Amygdala (tissue), 56 donors: ENCODE measurements around the gene POLR3B.
"Not testable (repeated sequence)": the region's sequence is repeated elsewhere in the genome, so short reads cannot be mapped to it uniquely, and the experiment has no call there.

Source experiments
- DNase-seq, 56 donors: peaks; one replicate each; lab custom pipeline; 2025; lab: John Stamatoyannopoulos, UW

The POLR3B gene

DNA sequence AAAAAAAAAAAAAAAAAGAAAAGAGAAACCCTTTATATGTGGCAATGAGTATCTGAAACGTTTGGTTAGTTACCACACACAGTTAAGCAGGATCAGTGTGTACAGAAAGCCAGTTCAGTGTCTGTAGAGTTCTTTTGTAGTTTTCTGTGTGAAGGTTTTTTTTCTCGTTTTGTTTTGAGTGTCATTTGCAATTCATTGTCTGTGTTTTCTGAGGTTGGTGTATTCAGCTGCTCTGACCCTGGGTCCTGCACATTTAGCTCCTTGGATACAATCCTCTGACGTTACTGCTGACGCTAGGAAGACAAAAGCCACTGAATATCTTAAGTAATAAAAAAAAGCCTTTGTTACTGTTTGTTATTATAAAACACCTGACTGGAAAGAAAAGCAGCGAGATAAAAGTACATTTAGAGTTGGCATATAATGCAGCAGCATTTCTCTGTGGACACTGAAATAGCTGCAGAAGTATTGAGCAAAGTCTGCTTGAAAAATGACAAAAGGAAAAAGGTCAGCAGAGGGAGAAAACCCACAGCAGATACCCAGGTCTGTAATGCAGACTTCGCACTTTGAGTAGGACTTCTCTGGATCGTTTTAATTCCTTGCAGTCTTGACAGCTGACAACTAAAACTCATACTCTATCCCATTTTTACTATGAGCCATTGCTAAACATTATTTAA is 89.0 kb downstream of the POLR3B start:
- DNase-seq: peak in 5 of 56 donors; percentile 5 to 27 (median 18)

GRCh38 chr12:106452309-106452708 is 94.8 kb downstream of the POLR3B start:
- no peak for DNase-seq

DNA sequence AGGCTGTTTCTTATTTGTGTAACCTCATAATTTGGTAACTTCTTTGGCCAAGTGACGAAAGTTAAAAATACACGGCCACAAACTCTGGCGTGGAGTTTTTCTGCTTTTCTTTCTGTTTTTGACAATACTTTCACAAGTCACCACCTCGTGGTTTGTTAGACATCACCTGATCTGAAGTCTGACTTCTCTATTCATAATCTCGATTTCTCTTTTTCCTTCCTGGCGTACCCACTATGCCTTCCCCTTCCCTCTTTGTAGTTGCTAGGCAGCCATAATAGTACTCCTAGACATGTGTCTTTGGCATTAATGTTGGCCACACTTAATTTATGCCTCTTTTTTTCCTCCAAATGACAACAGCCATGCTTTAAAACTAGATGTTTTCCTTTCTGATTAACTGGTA is 97.6 kb downstream of the POLR3B start:
- DNase-seq: no peak

GRCh38 chr12:106459124-106459523 is 101.6 kb downstream of the POLR3B start:
- DNase-seq: no peak

GRCh38 chr12:106459534-106459933 is 102.0 kb downstream of the POLR3B start:
- DNase-seq: no peak

DNA sequence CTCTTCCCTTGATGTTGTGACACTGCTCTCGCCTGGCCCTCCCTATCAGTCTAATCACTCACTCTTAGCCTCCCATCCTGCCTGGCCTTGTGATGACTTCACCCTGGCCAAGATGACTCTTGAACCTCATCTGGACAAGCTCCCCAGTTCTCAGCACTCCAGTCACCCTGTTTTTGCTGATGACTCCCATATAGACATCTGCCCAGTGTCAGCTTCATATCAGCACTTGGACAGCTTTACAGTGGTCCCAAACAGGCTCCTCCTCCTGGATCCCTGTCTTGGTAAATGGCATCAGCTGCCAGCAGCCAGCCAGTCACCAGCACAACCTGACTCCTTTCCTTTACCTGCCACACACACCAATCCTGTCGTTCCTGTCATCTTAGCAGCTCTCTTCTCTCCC is 104.2 kb downstream of the POLR3B start:
- DNase-seq: no peak

GRCh38 chr12:106465605-106466004 is 108.1 kb downstream of the POLR3B start:
- DNase-seq: not testable (repeated sequence)

GRCh38 chr12:106475662-106476061 is 118.1 kb downstream of the POLR3B start:
- not testable (repeated sequence) for DNase-seq

- not testable (repeated sequence) for DNase-seq
These were observed 120.1 kb downstream of the POLR3B start for GRCh38 chr12:106477627-106478026.

DNA sequence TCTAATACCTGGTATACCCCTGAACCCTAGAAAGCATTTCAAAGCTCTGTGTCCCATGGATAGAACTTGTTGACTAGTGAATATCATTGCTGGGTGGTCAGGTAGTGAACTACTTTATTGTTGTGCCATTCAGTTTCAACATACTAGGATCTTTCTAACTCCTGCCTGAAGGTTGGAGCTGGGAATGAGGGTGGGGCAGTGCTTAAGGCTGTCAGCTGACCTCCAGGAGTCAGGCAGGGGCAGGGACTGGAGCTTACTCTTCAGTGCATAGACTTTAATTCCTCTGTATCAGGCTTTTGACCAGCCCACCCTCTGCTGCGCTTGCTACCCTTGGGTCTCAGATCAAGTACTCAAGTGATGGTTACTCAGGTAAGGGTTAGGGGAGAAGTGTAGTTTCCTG is 122.7 kb downstream of the POLR3B start:
- no peak for DNase-seq

DNA sequence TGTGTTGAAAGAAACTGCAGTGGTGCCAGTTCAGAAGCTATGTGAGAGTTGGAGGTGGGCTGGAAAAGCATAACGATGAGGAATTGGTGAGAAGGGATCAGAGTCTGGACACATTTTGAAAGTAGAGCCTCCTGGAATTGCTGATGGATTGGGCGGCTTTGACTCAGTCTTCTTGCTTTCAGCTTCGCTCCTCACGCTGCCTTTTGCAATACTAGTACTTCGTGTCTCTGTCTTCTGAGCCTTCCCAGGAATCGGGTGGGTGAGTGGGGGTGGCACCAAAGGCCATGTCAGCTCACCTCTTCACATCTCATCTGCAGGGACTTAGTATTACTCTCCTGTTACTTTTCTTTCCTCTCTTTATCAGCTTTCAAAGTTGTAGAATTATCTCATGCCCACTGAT is 123.7 kb downstream of the POLR3B start:
- DNase-seq: no peak

GRCh38 chr12:106487664-106488063 is 130.1 kb downstream of the POLR3B start:
- DNase-seq: no peak

DNA sequence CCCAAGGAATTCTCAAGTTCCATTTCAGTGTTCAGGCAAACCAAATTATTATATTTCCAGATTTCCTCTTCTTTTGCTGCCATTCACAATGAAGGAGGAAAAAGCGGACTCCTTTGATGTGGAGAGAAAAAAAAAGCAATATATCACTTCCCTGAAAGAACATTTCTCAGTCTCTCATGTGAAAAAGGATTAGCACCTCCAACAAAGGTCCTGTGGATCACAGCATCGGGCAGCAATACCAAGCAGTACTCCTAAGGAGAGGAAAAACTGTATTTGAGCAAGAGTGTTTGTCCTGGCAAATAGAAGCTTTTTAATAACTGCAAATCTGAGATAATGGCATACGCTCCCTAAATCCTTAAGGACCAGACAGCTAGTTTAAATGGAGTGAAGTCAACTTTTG is 131.3 kb downstream of the POLR3B start:
- no peak for DNase-seq

- DNase-seq: no peak
These were observed 132.7 kb downstream of the POLR3B start for GRCh38 chr12:106490264-106490663.

DNA sequence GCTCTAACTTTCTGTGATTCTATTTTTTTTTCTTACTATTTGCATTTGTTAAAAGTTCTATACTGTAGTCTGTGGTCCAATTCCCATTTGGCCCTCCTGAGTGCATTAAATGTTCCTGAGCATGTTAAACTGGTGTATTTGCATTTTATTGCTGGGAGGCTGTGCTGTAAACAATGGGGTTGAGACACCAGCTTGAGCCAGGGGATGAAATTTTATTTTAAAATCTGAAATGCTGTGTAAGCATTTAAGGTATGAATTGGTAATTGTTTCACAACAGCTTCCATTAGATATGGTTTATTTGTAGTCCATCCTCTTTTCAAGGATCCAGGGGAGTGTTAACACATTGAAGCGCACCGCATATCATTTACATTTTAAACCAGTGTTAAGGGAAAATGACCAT is 135.3 kb downstream of the POLR3B start:
- no peak for DNase-seq

GRCh38 chr12:106493531-106493930 is 136.0 kb downstream of the POLR3B start:
- peak in 15 of 56 donors; percentile 1 to 49 (median 6) for DNase-seq

GRCh38 chr12:106495354-106495965 is 137.9 kb downstream of the POLR3B start:
- DNase-seq: no peak

DNA sequence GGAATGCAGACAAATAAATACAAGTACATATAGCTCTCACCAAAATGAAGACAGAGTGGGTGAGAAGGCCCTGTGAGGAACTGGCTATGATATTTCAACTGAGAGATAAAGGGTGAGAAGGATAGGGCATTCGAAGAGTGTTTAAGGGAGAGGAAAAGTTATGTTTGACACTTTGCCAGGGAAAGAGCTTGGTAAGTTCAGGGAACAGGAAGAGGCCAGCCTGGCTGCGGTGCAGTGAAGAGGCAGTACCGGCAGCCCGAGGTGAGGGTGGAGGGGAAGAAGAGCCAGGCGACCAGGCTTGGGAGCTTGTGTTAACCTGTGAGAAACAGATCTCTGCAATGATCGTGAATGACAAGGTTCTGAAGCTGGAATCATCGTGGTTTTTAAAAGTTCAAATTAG is 140.5 kb downstream of the POLR3B start:
- no peak for DNase-seq

DNA sequence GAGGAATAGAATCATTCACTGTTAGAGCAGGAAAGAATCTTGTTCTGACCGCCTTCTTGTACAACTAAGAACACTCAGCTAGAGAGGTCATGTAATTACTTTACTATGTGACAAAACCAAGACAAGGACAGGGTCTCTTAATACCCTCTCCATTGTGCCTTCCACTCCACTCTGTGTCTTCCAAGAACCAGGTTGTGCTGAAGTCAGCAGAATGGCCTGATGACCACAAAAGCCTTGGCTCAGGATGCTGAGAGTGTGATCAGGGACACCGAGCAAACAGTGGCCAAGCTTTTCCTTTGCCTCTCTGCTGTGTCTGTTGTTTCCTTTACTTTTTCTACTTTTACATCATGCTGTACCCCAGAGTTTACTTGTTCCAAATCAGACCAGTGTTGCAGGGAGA is 142.1 kb downstream of the POLR3B start:
- DNase-seq: no peak

DNA sequence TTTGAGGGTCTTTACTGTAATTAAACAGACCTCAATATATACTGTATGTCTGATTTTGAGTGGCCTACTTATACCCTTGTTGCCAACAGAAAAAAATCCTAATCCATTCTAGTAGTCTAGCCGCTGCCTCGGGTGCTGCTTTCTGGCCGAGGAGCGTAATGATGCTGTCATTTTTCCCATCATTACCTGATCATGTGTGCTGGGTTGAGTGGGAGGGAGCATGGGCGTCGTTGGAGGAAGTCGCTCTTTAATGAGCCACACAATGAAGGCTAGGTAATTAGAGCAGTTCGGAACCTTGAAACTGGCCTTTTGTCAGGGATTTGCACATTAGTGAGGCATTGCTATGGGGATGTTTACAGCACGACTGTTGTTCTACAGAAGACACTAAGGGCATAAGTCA is 149.1 kb downstream of the POLR3B start:
- no peak for DNase-seq

DNA sequence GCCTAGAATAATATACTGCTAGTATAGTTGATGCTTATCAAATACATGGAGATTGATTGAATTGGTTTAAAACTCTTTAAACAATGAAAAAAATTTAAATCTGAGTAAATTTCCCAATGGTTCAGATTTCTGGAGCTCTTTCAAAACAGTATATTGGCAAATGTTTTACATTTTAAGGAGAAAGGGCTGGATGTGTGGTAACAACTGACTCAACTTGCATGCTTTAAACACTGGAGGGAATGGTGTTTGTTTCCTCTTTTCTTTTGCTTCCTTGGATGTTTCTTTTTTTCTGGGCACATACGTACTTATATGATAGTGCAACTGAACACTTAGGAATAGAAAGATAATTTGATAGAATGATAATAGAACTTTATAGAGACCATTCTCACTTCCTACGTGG is 151.4 kb downstream of the POLR3B start:
- no peak for DNase-seq

GRCh38 chr12:106511365-106511764 is 153.8 kb downstream of the POLR3B start:
- DNase-seq: no peak

GRCh38 chr12:106517314-106517713 is 159.8 kb downstream of the POLR3B start:
- no peak for DNase-seq
